Transverse colon (tissue), 4 donors: Measurements from ENCODE around the gene SCYL1. TPM values are rescaled to one million over a fixed set of nuclear protein-coding genes. Genes with fewer than 3 reads are reported as not detected.

Experiments used
- DNase-seq: peaks from one replicate; pipeline ENCODE4 v3.0.0-alpha.2; 2019
- H3K27ac ChIP-seq, 4 donors: fragments of 200-600 bp; sonication (generic); 2 replicates each; pipeline ENCODE4 v1.5.1; 2016 to 2018; ENCODE audit warnings: inconsistent platforms in 4 of 4
- H3K27me3 ChIP-seq: fragments of 200-600 bp; sonication (generic); 2 replicates; pipeline ENCODE4 v1.5.1; 2017; ENCODE audit warnings: inconsistent platforms
- H3K36me3 ChIP-seq, 4 donors: fragments of 200-600 bp; sonication (generic); 2 replicates each; pipeline ENCODE4 v1.5.1; 2017 to 2019; ENCODE audit warnings: inconsistent platforms in 4 of 4
- H3K4me1 ChIP-seq, 4 donors: fragments of 200-600 bp; sonication (generic); 2 replicates each; pipeline ENCODE4 v1.5.1; 2017 to 2020; ENCODE audit warnings: inconsistent platforms in 4 of 4
- H3K4me3 ChIP-seq, 4 donors: fragments of 200-600 bp; sonication (generic); 1 replicate in 1 of 4; 2 replicates in 3 of 4; pipeline versions ENCODE4 v1.5.1 to v1.6.1; 2017 to 2019; ENCODE audit warnings: inconsistent platforms in 4 of 4
- H3K9me3 ChIP-seq, 2 donors: fragments of 200-600 bp; sonication (generic); 2 replicates each; pipeline ENCODE4 v1.5.1; 2017 to 2019; ENCODE audit warnings: inconsistent platforms in 2 of 2
- CTCF ChIP-seq, 5 experiments: fragments of 200-600 bp in 3 of 5; fragments of 450-650 bp in 2 of 5; sonication (generic) in 3 of 5; IDR thresholded peaks; 1 replicate in 2 of 5; 2 replicates in 3 of 5; pipeline ENCODE4 v1.5.1; 2016 to 2017; ENCODE audit warnings: antibody characterized with exemption in 5 of 5, inconsistent platforms in 3 of 5, mild to moderate bottlenecking in 2 of 5, moderate library complexity in 1 of 5
- EP300 ChIP-seq: sonication (generic); formaldehyde crosslinking; IDR thresholded peaks from one replicate; pipeline ENCODE4 v1.6.1; 2017; ENCODE audit warnings: antibody characterized with exemption, low read depth
- POLR2A ChIP-seq: fragments of 450-650 bp; IDR thresholded peaks from one replicate; pipeline ENCODE4 v1.6.1; 2016; ENCODE audit warnings: antibody characterized with exemption, mild to moderate bottlenecking, moderate library complexity
- POLR2AphosphoS5 ChIP-seq, 3 donors: sonication (generic); formaldehyde crosslinking; IDR thresholded peaks; one replicate each; pipeline ENCODE4 v1.6.1; 2016; ENCODE audit warnings: antibody characterized with exemption in 3 of 3
- WGBS, 2 donors: methylation state at CpG; one replicate each; pipeline ENCODE4 v1.1.5; 2018; ENCODE audit warnings: low coverage in 1 of 2; 5-methylcytosine and 5-hydroxymethylcytosine counted together
- in situ Hi-C, 4 donors: fragments of 200-750 bp; cut with MboI; loops; one replicate each; pipeline versions ENCODE4 v1.15.0 to v1.15.1; 2017; ENCODE audit warnings: low sequenced_read_pairs in 3 of 4, low pct_ligation_motif_present in 1 of 4, low pct_unique_long_range_greater_than_20kb in 1 of 4
- intact Hi-C: fragments of 100-400 bp; cut with DNase I; formaldehyde crosslinking; loops from one replicate; pipeline ENCODE4 v1.15.1; 2023; ENCODE audit warnings: low total_unique reads
- total RNA-seq, 4 donors: library from RNA; depleted of rRNA; stranded (reverse); fragments of >200 nt; gene quantifications; one replicate each; pipeline ENCODE4 v1.1.0, GENCODE V29; 2016

SCYL1 gene
- total RNA-seq, 4 donors from 2014 or later = 41.0 to 78.4 (median 69.2) TPM

- peaks cover 14 to 20% (median 16%) of the 10 kb centered on the region in 4 donors for H3K4me1 ChIP-seq
- intact Hi-C loops = loop anchor here (5.0 kb wide), 1 partner anchor 855 kb away; no protein-coding TSS in a partner anchor
- peaks cover 0 to 26% (median 5%) of the 10 kb centered on the region in 4 donors for H3K36me3 ChIP-seq
- WGBS, 2 donors = 76% methylated on average over 2 of the region's 2 CpGs; no CpG with 5 or more reads in 1 of the 2 donors
- no peak overlapping the region for H3K27ac ChIP-seq
- no peak for DNase-seq
- H3K4me3 ChIP-seq = no peak overlapping the region
- no peaks in the 10 kb centered on the region for H3K9me3 ChIP-seq
- TF ChIP-seq CTCF (IDR thresholded peaks at IDR 0.05) (no peak), POLR2AphosphoS5 (IDR thresholded peaks at IDR 0.05) (no peak), POLR2A (no peak), EP300 (no peak)
- in situ Hi-C loops = no loop called here
- no peaks in the 10 kb centered on the region for H3K27me3 ChIP-seq
Observed at GRCh38 chr11:65537296-65537597, 12.4 kb downstream of the SCYL1 start.

- no peak for DNase-seq
- TF ChIP-seq EP300 = no peak
- TF ChIP-seq POLR2A = no peak
- intact Hi-C loops (loop anchor here (5.0 kb wide), 1 partner anchor 855 kb away; no protein-coding TSS in a partner anchor), in situ Hi-C loops (no loop called here)
- peaks cover 0 to 21% (median 3%) of the 10 kb centered on the region in 4 donors for H3K36me3 ChIP-seq
- H3K9me3 ChIP-seq = no peaks in the 10 kb centered on the region
- no peak overlapping the region for H3K4me3 ChIP-seq
- peaks cover 14 to 20% (median 16%) of the 10 kb centered on the region in 4 donors for H3K4me1 ChIP-seq
- H3K27ac ChIP-seq = no peak overlapping the region
- 87% methylated on average over 18 of the region's 18 CpGs; no CpG with 5 or more reads in 1 of the 2 donors for WGBS, 2 donors
- no peaks in the 10 kb centered on the region for H3K27me3 ChIP-seq
Observed at GRCh38 chr11:65537620-65538231, 12.8 kb downstream of the SCYL1 start.

GRCh38 chr11:65538232-65538914 is 13.5 kb downstream of the SCYL1 start:
- intact Hi-C loops (loop anchor here (5.0 kb wide), 1 partner anchor 856 kb away; no protein-coding TSS in a partner anchor), in situ Hi-C loops (no loop called here)
- Histone ChIP-seq H3K27ac (no peak overlapping the region), H3K9me3 (no peaks in the 10 kb centered on the region), H3K36me3 (peaks cover 0 to 15% (median 0%) of the 10 kb centered on the region in 4 donors), H3K4me3 (no peak overlapping the region), H3K27me3 (no peaks in the 10 kb centered on the region), H3K4me1 (peaks cover 14 to 20% (median 16%) of the 10 kb centered on the region in 4 donors)
- TF ChIP-seq EP300 (no peak), CTCF (IDR thresholded peaks at IDR 0.05) (no peak), POLR2A (no peak), POLR2AphosphoS5 (IDR thresholded peaks at IDR 0.05) (no peak)
- DNase-seq = no peak
- WGBS, 2 donors = 89% methylated on average over 43 of the region's 43 CpGs; no CpG with 5 or more reads in 1 of the 2 donors

- no peaks in the 10 kb centered on the region for H3K9me3 ChIP-seq
- peaks cover 0 to 12% (median 0%) of the 10 kb centered on the region in 4 donors for H3K36me3 ChIP-seq
- H3K4me3 ChIP-seq = peak overlapping the region in 3 of 4 donors; percentile 35 to 48 (median 47)
- 91% methylated on average over 85 of the region's 92 CpGs; no CpG with 5 or more reads in 1 of the 2 donors for WGBS, 2 donors
- in situ Hi-C loops (no loop called here), intact Hi-C loops (loop anchor here (5.0 kb wide), 1 partner anchor 857 kb away; no protein-coding TSS in a partner anchor)
- no peaks in the 10 kb centered on the region for H3K27me3 ChIP-seq
- peak overlapping the region; percentile 86 to 97 (median 92) for H3K27ac ChIP-seq
- H3K4me1 ChIP-seq = peaks cover 14 to 20% (median 16%) of the 10 kb centered on the region in 4 donors
- no peak for DNase-seq
- no peak for TF ChIP-seq EP300
- no peak for TF ChIP-seq POLR2A
- TF ChIP-seq POLR2AphosphoS5 (IDR thresholded peaks at IDR 0.05) = no peak
- no peak for TF ChIP-seq CTCF (IDR thresholded peaks at IDR 0.05)
Observed at GRCh38 chr11:65538915-65539743, 14.2 kb downstream of the SCYL1 start.
